GM19025 (cell line): Measurements from ENCODE around the gene MPHOSPH9.
"Not testable (repeated sequence)": the region's sequence is repeated elsewhere in the genome, so short reads cannot be mapped to it uniquely, and the experiment has no call there.

Experiments used
- ATAC-seq: cut with Tn5 transposase; IDR thresholded peaks from one replicate; pipeline ENCODE4 v1.9.1; 2021; ENCODE audit warnings: mild to moderate bottlenecking, low read depth, moderate library complexity; ENCODE audit not compliant: unreplicated experiment

MPHOSPH9 gene

DNA sequence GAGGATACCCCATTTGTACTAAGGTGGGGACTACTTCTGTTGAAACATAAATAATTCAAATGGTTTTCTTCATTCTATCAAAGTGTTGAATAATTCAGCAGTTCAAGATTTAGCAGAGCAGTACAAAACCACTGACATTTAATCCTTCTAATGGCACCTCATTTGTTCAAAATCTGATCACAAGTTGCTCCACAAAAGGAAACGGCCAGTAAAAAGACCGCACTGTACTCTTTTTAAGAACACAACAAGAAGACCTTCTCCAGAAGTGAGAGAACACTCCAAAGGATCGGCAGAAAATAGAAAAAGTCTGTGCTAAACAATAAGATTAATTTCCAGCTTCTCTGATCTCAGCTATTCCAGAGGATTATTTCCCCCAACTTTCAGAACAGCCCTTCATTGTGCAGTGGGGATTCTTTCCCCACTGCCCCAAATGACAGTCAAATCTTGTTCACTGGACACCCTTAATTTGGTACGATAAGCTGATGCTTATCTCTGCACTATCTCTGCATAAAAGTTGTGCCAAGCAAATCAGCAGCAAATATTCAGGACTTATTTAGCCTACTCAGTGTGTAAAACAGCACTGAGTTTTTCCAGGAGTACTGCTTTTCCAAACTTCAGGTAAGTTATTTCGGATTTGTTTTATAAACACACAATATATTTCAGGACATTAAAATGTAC, 5.2 kb downstream of the MPHOSPH9 start:
- ATAC-seq = no peak

- no peak for ATAC-seq
Measured at GRCh38 chr12:123225443-123225842, 7.5 kb downstream of the MPHOSPH9 start.

- ATAC-seq = no peak
Measured at GRCh38 chr12:123223241-123223668, 9.7 kb downstream of the MPHOSPH9 start.

DNA sequence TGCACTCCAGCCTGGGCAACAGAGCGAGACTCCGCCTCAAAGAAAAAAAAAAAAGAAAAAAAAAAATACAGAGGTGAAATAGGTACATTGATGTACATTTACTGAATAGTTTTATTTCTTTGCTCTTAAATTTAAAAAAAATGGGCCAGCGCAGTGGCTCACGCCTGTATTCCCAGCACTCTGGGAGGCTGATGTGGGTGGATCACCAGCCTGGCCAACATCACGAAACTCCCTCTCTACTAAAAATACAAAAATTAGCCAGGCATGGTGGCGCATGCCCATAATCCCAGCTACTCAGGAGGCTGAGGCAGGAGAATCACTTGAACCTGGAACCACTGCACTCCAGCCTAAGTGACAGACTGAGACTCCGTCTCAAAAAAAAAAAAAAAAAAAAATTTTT, 25.1 kb downstream of the MPHOSPH9 start:
- ATAC-seq = not testable (repeated sequence)

- not testable (repeated sequence) for ATAC-seq
Measured at GRCh38 chr12:123206794-123207193, 26.1 kb downstream of the MPHOSPH9 start.

- no peak for ATAC-seq
Measured at GRCh38 chr12:123200414-123200813, 32.5 kb downstream of the MPHOSPH9 start.

GRCh38 chr12:123199936-123200335, 33.0 kb downstream of the MPHOSPH9 start:
- no peak for ATAC-seq

- no peak for ATAC-seq
Measured at GRCh38 chr12:123187637-123188036, 45.3 kb downstream of the MPHOSPH9 start.

DNA sequence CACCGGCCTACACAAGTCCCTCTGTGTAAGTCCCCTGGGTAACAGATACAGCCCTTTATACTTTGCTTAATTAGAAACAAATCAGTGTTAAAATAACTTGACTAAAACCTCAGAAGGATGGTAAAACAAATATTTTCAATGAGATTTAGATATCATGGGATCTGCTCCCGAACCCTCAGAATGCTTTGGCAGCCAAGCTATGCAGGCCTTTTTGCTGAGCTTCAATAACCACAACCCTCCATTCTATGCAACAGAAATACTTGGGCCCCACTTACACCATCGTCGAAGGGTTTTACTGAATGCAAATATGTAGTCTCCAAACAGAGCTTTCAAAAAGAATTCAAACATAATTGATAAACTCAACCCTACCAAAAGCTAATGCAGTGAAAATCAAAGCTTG, 52.8 kb downstream of the MPHOSPH9 start:
- no peak for ATAC-seq

DNA sequence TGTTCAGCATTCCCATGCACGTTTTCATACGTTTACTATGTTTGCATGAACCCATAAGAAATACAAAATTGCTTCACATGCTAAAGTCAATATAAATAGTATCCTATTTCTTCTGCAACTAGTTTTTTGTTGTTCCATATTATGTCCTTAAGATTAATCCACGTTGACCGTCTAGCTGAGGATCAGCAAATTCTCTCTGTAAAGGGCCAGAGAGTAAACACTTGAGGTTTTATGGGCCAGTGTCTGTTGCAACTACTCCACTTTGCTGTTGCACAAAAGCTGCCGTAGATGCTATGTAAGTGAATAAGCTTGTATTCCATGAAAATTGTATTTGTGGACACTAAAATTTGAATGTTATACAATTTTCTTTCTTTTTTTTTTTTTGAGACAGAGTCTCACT, 61.0 kb downstream of the MPHOSPH9 start:
- no peak for ATAC-seq

DNA sequence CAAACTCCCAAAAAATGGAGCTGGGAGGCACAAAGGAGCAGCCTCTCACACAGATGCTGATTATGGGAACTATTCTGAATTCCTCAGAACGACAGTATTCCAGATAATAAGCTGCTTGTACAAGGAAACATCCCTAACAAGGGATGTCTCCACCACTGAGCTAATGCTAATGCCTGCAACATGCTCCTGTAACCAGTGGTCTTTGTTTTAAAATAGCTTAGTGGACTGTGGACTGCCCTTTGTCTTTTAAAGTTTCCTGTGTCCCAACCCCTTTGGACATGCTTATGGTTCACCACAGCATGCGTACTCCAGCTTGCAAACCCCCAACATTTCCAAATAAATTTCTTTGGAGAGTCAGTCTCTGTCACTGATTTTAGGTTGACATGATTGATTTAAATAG, 65.6 kb downstream of the MPHOSPH9 start:
- no peak for ATAC-seq

DNA sequence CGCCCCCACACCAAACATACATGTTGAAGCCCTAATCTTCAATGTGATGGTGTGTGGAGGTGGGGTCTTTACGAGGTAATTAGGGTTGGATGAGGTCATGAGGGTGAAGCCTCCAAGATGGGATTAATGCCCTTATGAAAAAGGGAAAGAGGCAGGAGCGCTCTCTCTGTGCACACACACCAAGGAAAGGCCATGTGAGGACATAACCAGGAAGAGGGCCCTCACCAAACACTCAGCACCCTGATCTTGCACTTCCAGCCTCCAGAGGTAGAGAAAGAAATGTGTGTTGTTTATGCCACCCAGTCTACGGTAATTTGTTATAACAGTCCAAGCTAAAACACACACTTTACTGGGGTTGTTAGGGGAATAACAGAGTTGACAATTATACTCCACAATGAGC, 67.4 kb downstream of the MPHOSPH9 start:
- no peak for ATAC-seq

DNA sequence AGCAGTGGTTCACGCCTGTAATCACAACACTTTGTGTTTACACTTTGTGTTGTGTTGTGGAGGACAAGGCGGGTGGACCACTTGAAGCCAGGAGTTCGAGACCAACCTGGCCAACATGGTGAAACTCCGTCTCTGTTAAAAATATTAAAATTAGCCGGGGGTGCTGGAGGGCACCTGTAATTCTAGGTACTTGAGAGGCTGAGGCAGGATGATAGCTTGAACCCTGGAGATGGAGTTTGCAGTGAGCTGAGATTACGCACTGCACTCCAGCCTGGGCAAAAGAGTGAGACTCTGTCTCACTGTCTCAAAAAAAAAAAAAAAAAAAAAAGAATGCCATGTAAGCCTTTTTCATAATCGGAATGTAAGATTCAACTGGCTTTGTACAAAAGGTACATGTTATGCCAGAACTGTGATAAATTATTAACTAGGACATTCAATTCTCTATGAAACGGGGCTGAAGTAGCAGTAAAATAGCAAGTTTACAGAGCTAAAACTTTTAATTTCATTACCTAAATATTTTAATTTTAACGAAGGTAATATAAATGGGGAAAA, 68.2 kb downstream of the MPHOSPH9 start:
- no peak for ATAC-seq

DNA sequence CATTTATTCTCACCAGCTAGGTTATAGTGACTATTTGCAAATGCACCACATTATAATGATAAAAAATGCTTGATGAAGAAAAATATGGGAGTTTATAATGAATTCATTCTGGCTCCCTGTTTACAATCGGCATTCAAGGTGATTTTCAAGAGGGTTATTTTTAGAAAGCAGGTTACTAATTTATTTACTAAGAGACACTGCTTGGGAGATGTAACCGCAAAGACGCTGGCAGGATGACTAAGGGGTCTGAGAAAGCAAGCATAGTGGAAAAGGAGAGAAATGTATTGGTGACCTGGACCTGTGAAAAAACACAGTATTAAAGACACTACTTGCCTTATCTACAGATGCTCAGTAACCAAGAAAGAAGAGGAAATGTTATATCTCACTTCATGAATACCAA, 68.7 kb downstream of the MPHOSPH9 start:
- ATAC-seq = no peak

GRCh38 chr12:123163227-123163626, 69.7 kb downstream of the MPHOSPH9 start:
- ATAC-seq = no peak

DNA sequence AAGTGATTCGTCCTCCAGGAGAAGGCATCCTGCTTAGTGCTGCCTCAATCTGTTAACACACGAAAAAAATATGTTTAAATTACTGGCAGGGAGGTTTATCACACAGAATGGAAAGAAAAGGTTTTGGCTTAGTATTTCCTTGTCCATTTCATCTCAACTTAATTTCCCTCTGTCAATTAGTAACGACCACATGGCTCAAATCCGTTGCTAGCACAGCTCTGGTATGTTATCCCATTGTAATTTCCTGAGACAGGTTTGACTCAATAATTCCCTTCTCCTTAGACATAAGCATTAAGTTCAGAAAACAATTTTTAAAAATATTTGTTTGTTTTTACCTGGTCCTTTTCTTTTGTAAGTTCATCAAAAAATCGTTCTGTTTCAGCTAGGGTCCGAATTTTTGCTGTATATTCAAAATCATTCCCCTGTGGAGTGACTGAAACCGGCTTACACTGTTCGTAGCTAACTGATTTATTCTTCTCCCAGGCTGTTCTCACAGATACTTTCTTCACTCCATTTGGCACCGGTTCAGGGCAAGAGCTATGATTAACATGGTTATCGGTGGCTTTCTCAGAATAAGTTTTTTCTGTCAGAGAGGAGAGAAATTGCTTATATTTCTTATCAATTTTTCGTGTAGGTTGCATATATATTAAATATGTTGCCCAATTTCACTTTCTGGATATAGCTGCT, 72.0 kb downstream of the MPHOSPH9 start:
- no peak for ATAC-seq

- ATAC-seq = no peak
Measured at GRCh38 chr12:123153906-123154305, 79.0 kb downstream of the MPHOSPH9 start.

- no peak for ATAC-seq
Measured at GRCh38 chr12:123152833-123153232, 80.1 kb downstream of the MPHOSPH9 start.

- no peak for ATAC-seq
Measured at GRCh38 chr12:123151457-123152454, 81.2 kb downstream of the MPHOSPH9 start.

- peak; percentile 77 for ATAC-seq
Measured at GRCh38 chr12:123150744-123151456, 82.0 kb downstream of the MPHOSPH9 start, which contains the start of gene PITPNM2. TSS of gene PITPNM2 (minus strand) at chr12:123151090. CDS start at chr12:123034590, 116,500 bp downstream.
